GM10266 (cell line): ENCODE data around the gene FUCA1.
"Not testable (repeated sequence)": the region's sequence is repeated elsewhere in the genome, so short reads cannot be mapped to it uniquely, and the experiment has no call there.

Experiments used
- DNase-seq: peaks from one replicate; pipeline ENCODE4 v3.0.0; 2012; ENCODE audit errors: extremely low spot score
- TF ChIP-seq, protein P1 (sequence below): IDR thresholded peaks from 2 replicates; pipeline ENCODE4 v1.5.1; 2012; ENCODE audit warnings: mild to moderate bottlenecking, low read depth; ENCODE audit not compliant: control insufficient read depth, insufficient read depth; ENCODE audit errors: missing control alignments

FUCA1 gene

DNA sequence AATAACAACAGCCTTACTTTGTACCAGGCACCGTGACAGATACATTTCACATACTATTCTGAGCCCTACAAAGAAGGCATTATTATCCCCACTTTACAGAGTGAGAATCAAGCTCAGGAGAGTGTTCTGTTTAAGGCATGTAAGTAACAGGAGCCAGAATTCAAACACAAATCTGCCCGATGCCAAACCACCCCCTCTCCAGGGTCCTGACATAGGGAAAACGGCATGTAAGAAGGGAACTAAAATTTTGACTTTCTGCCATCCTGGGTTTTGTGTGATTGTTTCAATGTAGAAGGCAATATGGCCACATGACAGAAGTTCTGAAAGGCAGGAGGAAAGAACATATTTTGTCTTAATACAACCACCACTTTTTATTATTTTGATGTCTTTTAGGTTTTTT is 5.5 kb downstream of the FUCA1 start:
- no peak for DNase-seq
- TF ChIP-seq, protein P1, sequence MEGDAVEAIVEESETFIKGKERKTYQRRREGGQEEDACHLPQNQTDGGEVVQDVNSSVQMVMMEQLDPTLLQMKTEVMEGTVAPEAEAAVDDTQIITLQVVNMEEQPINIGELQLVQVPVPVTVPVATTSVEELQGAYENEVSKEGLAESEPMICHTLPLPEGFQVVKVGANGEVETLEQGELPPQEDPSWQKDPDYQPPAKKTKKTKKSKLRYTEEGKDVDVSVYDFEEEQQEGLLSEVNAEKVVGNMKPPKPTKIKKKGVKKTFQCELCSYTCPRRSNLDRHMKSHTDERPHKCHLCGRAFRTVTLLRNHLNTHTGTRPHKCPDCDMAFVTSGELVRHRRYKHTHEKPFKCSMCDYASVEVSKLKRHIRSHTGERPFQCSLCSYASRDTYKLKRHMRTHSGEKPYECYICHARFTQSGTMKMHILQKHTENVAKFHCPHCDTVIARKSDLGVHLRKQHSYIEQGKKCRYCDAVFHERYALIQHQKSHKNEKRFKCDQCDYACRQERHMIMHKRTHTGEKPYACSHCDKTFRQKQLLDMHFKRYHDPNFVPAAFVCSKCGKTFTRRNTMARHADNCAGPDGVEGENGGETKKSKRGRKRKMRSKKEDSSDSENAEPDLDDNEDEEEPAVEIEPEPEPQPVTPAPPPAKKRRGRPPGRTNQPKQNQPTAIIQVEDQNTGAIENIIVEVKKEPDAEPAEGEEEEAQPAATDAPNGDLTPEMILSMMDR: no peak

DNA sequence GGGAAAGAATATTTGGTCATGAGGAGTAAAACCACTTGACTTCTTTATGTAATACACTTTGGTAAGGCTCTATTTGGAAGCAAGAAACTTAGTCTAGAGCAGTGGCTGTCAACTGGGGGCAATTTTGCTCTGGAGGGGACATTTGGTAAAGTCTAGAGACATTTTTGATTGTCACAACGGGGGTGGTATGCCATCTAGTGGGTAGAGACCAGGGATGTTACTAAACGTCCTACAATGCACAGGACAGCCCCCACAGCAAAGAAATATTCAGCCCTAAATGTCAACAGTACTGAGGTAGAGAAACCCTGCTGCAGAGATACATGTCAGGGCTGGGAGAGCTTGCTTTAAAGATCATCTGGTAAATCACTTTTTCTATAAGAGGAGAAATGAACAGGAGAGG is 13.5 kb downstream of the FUCA1 start:
- DNase-seq: peak; percentile 48
- TF ChIP-seq, protein P1: peak; percentile 20

DNA sequence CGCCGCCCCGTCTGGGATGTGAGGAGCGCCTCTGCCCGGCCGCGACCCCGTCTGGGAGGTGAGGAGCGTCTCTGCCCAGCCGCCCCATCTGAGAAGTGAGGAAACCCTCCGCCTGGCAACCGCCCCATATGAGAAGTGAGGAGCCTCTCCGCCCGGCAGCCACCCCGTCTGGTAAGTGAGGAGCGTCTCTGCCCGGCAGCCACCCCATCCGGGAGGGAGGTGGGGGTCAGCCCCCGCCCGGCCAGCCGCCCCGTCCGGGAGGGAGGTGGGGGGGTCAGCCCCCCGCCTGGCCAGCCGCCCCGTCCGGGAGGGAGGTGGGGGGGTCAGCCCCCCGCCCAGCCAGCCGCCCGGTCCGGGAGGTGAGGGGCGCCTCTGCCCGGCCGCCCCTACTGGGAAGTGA is 15.0 kb downstream of the FUCA1 start:
- DNase-seq: not testable (repeated sequence)

DNA sequence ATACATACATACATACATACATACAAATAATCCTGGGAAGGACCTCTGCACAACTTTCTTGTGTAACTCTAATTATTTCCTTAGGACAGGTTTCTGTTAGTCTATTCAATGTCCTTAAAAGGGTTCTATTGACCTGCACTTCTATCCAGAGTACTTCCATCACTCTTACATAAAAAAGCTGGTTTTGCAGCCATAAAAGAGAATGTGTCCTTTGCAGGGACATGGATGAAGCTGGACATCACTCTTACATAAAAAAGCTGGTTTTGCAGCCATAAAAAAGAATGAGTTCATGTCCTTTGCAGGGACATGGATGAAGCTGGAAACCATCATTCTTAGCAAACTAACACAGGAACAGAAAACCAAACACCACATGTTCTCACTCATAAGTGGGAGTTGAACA is 16.7 kb downstream of the FUCA1 start:
- DNase-seq: not testable (repeated sequence)

DNA sequence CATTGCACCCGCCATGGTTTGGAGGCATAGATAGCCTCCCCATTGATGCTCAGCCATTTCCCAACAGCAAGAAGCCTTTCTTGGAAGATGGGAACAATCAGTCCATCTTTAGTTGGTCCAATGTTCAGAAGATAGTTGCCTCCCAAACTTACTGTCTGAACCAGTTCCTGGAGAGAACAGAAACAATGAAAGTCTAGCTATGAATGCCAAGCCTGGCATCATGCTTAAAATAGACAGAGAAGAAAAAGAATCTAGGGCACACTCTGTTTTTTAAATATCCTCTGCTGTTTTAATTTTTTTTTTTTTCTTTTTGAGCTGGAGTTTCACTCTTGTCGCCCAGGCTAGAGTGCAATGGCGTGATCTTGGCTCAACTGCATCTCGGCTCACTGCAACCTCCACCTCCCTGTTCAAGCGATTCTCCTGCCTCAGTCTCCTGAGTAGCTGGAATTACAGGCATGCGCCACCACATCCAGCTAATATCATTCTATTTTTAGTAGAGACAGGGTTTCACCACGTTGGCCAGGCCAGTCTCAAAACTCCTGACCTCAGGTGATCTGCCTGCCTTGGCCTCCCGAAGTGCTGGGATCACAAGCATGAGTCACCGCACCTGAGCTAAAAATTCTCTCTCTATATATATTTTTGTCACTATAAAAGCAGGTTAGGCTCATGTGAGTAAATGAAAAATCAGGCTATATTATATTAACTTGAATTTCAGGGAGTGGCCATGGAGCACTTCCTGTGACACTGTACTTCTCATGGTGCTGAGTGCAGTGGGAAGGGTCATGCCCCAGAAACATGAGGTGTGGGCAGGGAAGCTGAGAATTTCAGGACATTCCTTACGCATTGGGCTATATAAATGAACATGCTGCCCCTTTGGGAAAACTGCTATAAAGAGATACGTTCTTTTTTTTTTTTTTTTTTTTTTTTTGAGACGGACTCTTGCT is 19.1 kb downstream of the FUCA1 start:
- DNase-seq: no peak
- TF ChIP-seq, protein P1: no peak

DNA sequence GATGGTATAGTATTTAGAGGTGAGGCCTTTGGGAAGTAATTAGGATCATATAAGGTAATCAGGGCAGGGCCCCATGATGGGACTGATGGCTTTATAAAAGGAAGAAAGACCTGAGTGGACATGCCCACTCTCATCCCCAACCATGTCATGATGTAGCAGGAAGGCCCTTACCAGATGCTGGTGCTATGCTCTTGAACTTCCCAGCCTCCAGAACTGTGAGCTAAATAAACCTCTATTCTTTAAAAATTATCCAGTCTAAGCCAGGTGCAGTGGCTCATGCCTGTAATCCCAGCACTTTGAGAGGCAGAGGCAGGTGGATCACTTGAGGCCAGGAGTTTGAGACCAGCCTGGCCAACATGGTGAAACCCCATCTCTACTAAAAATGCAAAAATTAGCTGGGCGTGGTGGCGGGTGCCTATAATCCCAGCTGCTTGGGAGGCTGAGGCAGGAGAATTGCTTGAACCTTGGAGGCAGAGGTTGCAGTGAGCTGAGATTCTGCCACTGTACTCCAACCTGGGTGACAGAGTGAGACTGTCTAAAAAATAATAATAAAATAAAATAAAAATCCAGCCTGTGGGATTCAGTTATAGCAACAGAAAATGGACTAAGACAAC is 20.5 kb downstream of the FUCA1 start:
- not testable (repeated sequence) for DNase-seq

DNA sequence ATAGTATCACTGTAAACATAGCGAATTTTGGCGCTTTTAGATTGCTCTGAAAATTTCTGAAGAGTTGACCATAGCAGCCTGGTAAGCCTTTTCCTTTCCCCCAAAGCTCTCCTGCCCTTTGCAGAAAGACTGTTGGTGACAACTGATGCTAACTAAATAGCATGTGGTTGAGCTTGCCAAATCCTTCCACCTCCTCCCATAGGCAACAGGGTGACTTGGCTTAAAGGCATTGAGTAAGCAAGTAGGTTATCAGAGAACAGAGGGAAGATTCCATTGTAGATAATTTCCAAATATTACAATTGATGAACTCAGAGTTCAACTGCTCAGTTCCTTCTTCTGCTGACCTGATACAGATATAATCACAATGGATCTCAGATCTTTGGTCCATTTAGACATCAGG is 22.9 kb downstream of the FUCA1 start:
- DNase-seq: no peak
- TF ChIP-seq, protein P1: no peak

DNA sequence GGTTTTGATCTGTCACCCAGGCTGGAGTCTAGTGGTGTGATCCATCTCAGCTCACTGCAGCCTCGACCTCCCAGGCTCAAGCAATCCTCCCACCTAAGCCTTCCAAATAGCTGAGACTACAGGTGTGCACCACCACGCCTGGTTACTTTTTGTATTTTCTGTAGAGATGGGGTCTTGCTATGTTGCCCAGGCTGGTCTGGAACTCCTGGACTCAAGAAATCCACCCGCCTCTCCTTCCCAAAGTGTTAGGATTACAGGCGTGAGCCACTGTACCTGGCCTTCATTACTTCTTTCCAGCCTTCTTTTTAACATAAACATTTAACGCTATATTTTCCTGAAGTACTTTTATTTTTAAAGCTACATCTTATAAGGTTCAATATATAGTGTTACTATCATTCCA is 24.4 kb downstream of the FUCA1 start:
- DNase-seq: no peak
- TF ChIP-seq, protein P1: no peak
